HUDEP-2 (cell line): ENCODE results near the gene LGALS9B.
"Not testable (repeated sequence)": the region's sequence is repeated elsewhere in the genome, so short reads cannot be mapped to it uniquely, and the experiment has no call there.

Experiments
- DNase-seq, 76 experiments: peaks; one replicate each; lab custom pipeline; 2025; ENCODE audit not compliant: unreplicated experiment in 76 of 76; lab: John Stamatoyannopoulos, UW

The LGALS9B gene

GRCh38 chr17:20417492-20418080 is 49.8 kb downstream of the LGALS9B start:
- not testable (repeated sequence) for DNase-seq

- DNase-seq = not testable (repeated sequence)
Measured at GRCh38 chr17:20416381-20416911, 50.9 kb downstream of the LGALS9B start.

GRCh38 chr17:20415479-20415878 is 51.9 kb downstream of the LGALS9B start:
- DNase-seq = not testable (repeated sequence)

GRCh38 chr17:20401306-20402022 is 65.9 kb downstream of the LGALS9B start:
- DNase-seq = not testable (repeated sequence)

GRCh38 chr17:20400559-20401305 is 66.6 kb downstream of the LGALS9B start:
- DNase-seq = not testable (repeated sequence)
